Nephron (organoid): Measurements from ENCODE around the gene WNT7A.

Experiments used
- H3K27ac Mint-ChIP-seq, 3 experiments: 2 replicates each; pipeline ENCODE4 v1.8.0; 2020; ENCODE audit warnings: mixed read lengths in 3 of 3, mild to moderate bottlenecking in 2 of 3, moderate library complexity in 1 of 3
- H3K27me3 Mint-ChIP-seq: 2 replicates; pipeline ENCODE4 v1.8.0; 2021; ENCODE audit warnings: low read depth, mild to moderate bottlenecking, moderate library complexity, mixed read lengths
- H3K36me3 Mint-ChIP-seq: 2 replicates; pipeline ENCODE4 v1.8.0; 2020; ENCODE audit warnings: low read depth, mixed read lengths
- H3K4me1 Mint-ChIP-seq: 2 replicates; pipeline ENCODE4 v1.8.0; 2020; ENCODE audit warnings: mixed read lengths
- H3K4me3 Mint-ChIP-seq, 3 experiments: 2 replicates each; pipeline ENCODE4 v1.8.0; 2020; ENCODE audit warnings: mild to moderate bottlenecking in 3 of 3, mixed read lengths in 3 of 3, moderate library complexity in 2 of 3
- H3K9me3 Mint-ChIP-seq: 2 replicates; pipeline ENCODE4 v1.8.0; 2020; ENCODE audit warnings: mixed read lengths
- TF ChIP-seq, protein P1 (sequence below), 3 experiments: fragments of 200-600 bp; sonication (generic); IDR thresholded peaks; one replicate each; pipeline ENCODE4 v1.5.0; 2021; ENCODE audit warnings: antibody characterized with exemption in 3 of 3; ENCODE audit not compliant: unreplicated experiment in 3 of 3

The WNT7A gene

DNA sequence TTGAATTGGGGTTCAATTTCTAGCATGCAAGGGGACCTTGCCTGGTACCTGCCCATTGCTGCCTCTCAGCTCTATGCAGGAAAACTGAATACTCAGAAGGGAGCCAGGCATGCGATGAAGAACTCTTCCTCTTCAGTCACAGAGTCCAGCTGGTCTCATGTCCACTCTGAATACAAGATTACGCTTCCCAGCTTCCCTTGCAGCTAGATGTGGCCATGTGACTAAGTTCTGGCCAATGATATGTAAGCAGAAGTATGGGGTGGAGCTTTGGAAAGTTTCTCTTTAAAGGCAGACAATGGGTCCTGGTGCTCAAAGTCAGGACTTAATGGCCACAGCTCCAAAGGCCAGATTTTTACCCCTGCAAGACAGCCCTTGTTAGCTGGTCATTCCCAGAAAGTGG lies 9.0 kb downstream of the WNT7A start:
- Mint-ChIP-seq H3K9me3 (peaks cover 6% of the 10 kb centered on the region), H3K4me1 (no peaks in the 10 kb centered on the region), H3K27me3 (peaks cover 84% of the 10 kb centered on the region), H3K27ac (no peak overlapping the region), H3K4me3 (no peak overlapping the region), H3K36me3 (no peaks in the 10 kb centered on the region)
- TF ChIP-seq, protein P1, sequence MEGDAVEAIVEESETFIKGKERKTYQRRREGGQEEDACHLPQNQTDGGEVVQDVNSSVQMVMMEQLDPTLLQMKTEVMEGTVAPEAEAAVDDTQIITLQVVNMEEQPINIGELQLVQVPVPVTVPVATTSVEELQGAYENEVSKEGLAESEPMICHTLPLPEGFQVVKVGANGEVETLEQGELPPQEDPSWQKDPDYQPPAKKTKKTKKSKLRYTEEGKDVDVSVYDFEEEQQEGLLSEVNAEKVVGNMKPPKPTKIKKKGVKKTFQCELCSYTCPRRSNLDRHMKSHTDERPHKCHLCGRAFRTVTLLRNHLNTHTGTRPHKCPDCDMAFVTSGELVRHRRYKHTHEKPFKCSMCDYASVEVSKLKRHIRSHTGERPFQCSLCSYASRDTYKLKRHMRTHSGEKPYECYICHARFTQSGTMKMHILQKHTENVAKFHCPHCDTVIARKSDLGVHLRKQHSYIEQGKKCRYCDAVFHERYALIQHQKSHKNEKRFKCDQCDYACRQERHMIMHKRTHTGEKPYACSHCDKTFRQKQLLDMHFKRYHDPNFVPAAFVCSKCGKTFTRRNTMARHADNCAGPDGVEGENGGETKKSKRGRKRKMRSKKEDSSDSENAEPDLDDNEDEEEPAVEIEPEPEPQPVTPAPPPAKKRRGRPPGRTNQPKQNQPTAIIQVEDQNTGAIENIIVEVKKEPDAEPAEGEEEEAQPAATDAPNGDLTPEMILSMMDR (IDR thresholded peaks at IDR 0.05; ENCODE audit: unreplicated experiment in 3 of 3): no peak

DNA sequence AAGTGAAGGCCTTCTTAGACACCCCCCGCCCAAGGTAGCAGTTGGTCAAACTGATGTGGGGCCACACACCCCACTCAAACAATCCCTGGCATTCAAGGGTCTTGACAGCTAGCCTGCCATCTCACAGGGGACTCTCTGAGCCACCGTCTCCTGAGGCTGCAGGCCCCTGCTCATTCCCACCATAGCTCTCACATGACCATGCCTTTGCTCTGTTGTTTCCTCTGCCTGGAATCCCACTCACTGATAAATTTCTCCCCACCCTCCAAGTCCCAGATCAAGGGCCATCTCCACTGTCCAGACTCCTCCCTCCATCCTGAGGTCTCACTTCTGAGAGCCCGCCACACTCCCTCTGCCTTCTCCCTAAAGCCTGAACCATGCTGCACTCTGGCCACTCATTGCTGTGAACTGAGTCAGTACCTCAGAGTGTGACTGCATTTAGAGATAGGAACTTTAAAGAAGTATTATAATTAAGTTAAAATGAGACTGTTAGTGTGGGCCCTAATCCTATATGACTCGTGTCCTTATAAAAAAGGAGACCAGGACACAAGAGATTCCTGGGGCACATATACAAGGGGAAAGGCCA lies 10.0 kb downstream of the WNT7A start:
- H3K27ac Mint-ChIP-seq: no peak overlapping the region
- H3K36me3 Mint-ChIP-seq: no peaks in the 10 kb centered on the region
- peaks cover 6% of the 10 kb centered on the region for H3K9me3 Mint-ChIP-seq
- no peak overlapping the region for H3K4me3 Mint-ChIP-seq
- H3K27me3 Mint-ChIP-seq: peaks cover 82% of the 10 kb centered on the region
- no peaks in the 10 kb centered on the region for H3K4me1 Mint-ChIP-seq
- TF ChIP-seq, protein P1 (IDR thresholded peaks at IDR 0.05; ENCODE audit: unreplicated experiment in 3 of 3): no peak

DNA sequence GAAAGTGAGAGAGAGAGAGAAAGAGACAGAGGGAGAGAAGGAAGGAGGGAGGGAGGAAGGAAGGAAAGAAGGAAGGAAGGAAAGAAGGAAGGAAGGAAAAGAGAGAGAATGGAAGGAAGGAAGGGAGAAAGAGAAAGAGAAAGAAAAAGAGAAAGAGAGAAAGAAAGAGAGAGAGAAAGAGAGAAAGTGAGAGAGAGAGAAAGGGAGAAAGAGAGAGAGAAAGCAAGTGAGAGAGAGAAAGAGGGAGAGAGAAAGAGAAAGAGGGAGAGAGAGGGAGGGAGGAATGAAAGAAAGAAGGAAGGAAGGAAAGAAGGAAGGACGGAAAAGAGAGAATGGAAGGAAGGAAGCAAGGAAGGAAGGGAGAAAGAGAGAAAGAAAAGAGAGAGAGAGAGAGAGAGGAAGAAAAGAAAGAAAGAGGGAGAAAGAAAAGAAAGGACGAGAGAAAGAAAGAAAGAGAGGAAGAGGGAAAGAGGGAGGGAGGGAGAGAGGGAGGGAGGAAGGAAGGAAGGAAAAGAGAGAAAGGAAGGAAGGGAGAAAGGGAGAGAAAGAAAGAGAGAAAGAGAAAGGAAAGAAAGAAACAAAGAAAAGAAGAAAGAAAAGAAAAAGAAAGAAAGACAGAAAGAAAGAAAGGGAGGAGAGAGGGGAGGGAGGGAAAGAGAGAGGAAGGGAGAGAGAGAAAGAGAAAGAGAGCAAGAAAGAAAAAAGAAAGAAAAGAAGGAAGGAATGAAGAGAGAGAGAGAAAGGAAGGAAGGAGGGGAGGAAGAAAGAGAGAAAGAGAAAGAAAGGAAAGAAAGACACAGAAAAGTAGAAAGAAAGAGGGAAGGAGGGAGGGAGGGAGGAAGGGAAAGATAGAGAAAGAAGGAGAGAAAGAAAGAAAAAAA lies 10.8 kb downstream of the WNT7A start:
- Mint-ChIP-seq H3K27ac (no peak overlapping the region), H3K4me3 (no peak overlapping the region), H3K36me3 (no peaks in the 10 kb centered on the region), H3K4me1 (no peaks in the 10 kb centered on the region), H3K27me3 (peaks cover 82% of the 10 kb centered on the region), H3K9me3 (peaks cover 6% of the 10 kb centered on the region)
- TF ChIP-seq, protein P1 (IDR thresholded peaks at IDR 0.05; ENCODE audit: unreplicated experiment in 3 of 3): no peak

- Mint-ChIP-seq H3K4me1 (no peaks in the 10 kb centered on the region), H3K4me3 (no peak overlapping the region), H3K36me3 (no peaks in the 10 kb centered on the region), H3K27ac (no peak overlapping the region), H3K27me3 (peaks cover 82% of the 10 kb centered on the region), H3K9me3 (peaks cover 6% of the 10 kb centered on the region)
- TF ChIP-seq, protein P1 (IDR thresholded peaks at IDR 0.05; ENCODE audit: unreplicated experiment in 3 of 3): no peak
These were observed 12.1 kb downstream of the WNT7A start for GRCh38 chr3:13867732-13868131.

GRCh38 chr3:13866041-13866965 lies 13.6 kb downstream of the WNT7A start:
- H3K27me3 Mint-ChIP-seq: peaks cover 82% of the 10 kb centered on the region
- H3K36me3 Mint-ChIP-seq: no peaks in the 10 kb centered on the region
- H3K4me3 Mint-ChIP-seq: no peak overlapping the region
- no peaks in the 10 kb centered on the region for H3K4me1 Mint-ChIP-seq
- H3K9me3 Mint-ChIP-seq: peaks cover under 1% of the 10 kb centered on the region
- TF ChIP-seq, protein P1 (IDR thresholded peaks at IDR 0.05; ENCODE audit: unreplicated experiment in 3 of 3): no peak
- H3K27ac Mint-ChIP-seq: no peak overlapping the region
